A673 (cell line): Measurements from ENCODE around the gene MAN2B2. TPM values are rescaled to one million over a fixed set of nuclear protein-coding genes. Genes with fewer than 3 reads are reported as not detected.

Source experiments
- BruUV-seq: library from RNA; stranded (reverse); fragments of 400-500 nt; replicated peaks from 2 replicates; lab custom pipeline; 2021; lab: Mats Ljungman, UMichigan
- CTCF ChIA-PET: fragments of 300-600 bp; sonication (Branson Sonifier 250); formaldehyde crosslinking; loops from one replicate; lab custom pipeline; 2022; ENCODE audit warnings: antibody characterized with exemption; lab: Charles Lee
- POLR2A ChIA-PET: fragments of 300-600 bp; sonication (Branson Sonifier 250); formaldehyde crosslinking; loops from one replicate; lab custom pipeline; 2022; ENCODE audit warnings: antibody characterized with exemption; ENCODE audit not compliant: low non-redundant PET; lab: Charles Lee
- DNase-seq: peaks from one replicate; pipeline ENCODE4 v3.0.0-alpha.2; 2015; ENCODE audit warnings: low spot score
- H3K27ac ChIP-seq: fragments of 200-600 bp; sonication (generic); 2 replicates; pipeline ENCODE4 v1.5.1; 2016; ENCODE audit warnings: mixed run types, low read depth, mild to moderate bottlenecking, mixed read lengths, antibody characterized with exemption, low read length; ENCODE audit not compliant: poor library complexity, severe bottlenecking
- H3K27me3 ChIP-seq: fragments of 200-600 bp; sonication (generic); replicated peaks from 2 replicates; pipeline ENCODE4 v1.6.1; 2017; ENCODE audit warnings: mixed run types, low read depth, mild to moderate bottlenecking, mixed read lengths, antibody characterized with exemption, low read length; ENCODE audit not compliant: insufficient read depth, poor library complexity
- H3K36me3 ChIP-seq: fragments of 200-600 bp; sonication (generic); 2 replicates; pipeline ENCODE4 v1.6.1; 2016; ENCODE audit warnings: mixed run types, mild to moderate bottlenecking, mixed read lengths, antibody characterized with exemption, low read length; ENCODE audit not compliant: insufficient read depth, poor library complexity, severe bottlenecking
- H3K4me1 ChIP-seq: fragments of 200-600 bp; sonication (generic); 2 replicates; pipeline ENCODE4 v1.6.1; 2017; ENCODE audit warnings: mixed run types, mild to moderate bottlenecking, mixed read lengths, antibody characterized with exemption, low read length; ENCODE audit not compliant: insufficient read depth, poor library complexity, severe bottlenecking
- H3K4me3 ChIP-seq: fragments of 200-600 bp; sonication (generic); 2 replicates; pipeline ENCODE4 v1.5.1; 2016; ENCODE audit warnings: low read depth, mixed run types, mild to moderate bottlenecking, mixed read lengths, low read length; ENCODE audit not compliant: poor library complexity, severe bottlenecking
- H3K9me3 ChIP-seq: fragments of 200-600 bp; sonication (generic); 2 replicates; pipeline ENCODE4 v1.6.1; 2016; ENCODE audit warnings: mixed run types, low read depth, mild to moderate bottlenecking, mixed read lengths, antibody characterized with exemption, low read length; ENCODE audit not compliant: poor library complexity, severe bottlenecking
- CTCF ChIP-seq: fragments of 300-800, 200-600 bp; sonication (generic); conservative IDR thresholded peaks from 2 replicates; pipeline ENCODE4 v1.5.1; 2017; ENCODE audit warnings: low read depth, mild to moderate bottlenecking, antibody characterized with exemption, low read length, moderate library complexity, mixed read lengths
- EZH2 ChIP-seq: fragments of 200-600 bp; sonication (generic); IDR thresholded peaks from 2 replicates; pipeline ENCODE4 v1.6.1; 2017; ENCODE audit warnings: borderline replicate concordance, low read depth, mild to moderate bottlenecking, mixed read lengths, antibody characterized with exemption, low read length; ENCODE audit not compliant: poor library complexity, severe bottlenecking
- intact Hi-C: fragments of 100-400 bp; cut with micrococcal nuclease; formaldehyde crosslinking; loops from one replicate; pipeline ENCODE4 v1.10.0; 2022; ENCODE audit not compliant: unreplicated experiment
- total RNA-seq: library from RNA; stranded (reverse); gene quantifications from 2 replicates; pipeline ENCODE4 v1.2.3, GENCODE V29; 2021

Gene MAN2B2
- total RNA-seq, 1 experiment from 2014 or later = 14.9 TPM

- no peak for TF ChIP-seq CTCF
- no peak for TF ChIP-seq EZH2
- CTCF ChIA-PET = no interaction called here
- BruUV-seq = no TSS peak
These were observed 11.8 kb downstream of the MAN2B2 start for GRCh38 chr4:6586715-6587325.

GRCh38 chr4:6589444-6589843, 14.5 kb downstream of the MAN2B2 start:
- ChIA-PET CTCF (interaction anchor here (0.7 kb wide), 1 partner anchor 246 kb away, joined by 4 read pairs; no protein-coding TSS in a partner anchor), POLR2A (no interaction called here)
- TF ChIP-seq CTCF = no peak
- no peak for TF ChIP-seq EZH2
- no peak for DNase-seq
- no peaks in the 10 kb centered on the region for H3K9me3 ChIP-seq
- no peak overlapping the region for H3K27ac ChIP-seq
- no peaks in the 10 kb centered on the region for H3K36me3 ChIP-seq
- intact Hi-C loops = no loop called here
- BruUV-seq = no TSS peak
- no peak overlapping the region for H3K4me3 ChIP-seq
- no peaks in the 10 kb centered on the region for H3K27me3 ChIP-seq
- no peaks in the 10 kb centered on the region for H3K4me1 ChIP-seq

More at GRCh38 chr4:6586715-6587325, 11.8 kb downstream of the MAN2B2 start:
- H3K36me3 ChIP-seq = no peaks in the 10 kb centered on the region
- intact Hi-C loops = no loop called here
- no peaks in the 10 kb centered on the region for H3K4me1 ChIP-seq
- DNase-seq = no peak
- no peaks in the 10 kb centered on the region for H3K9me3 ChIP-seq
- no peak overlapping the region for H3K4me3 ChIP-seq
- POLR2A ChIA-PET = no interaction called here
- no peaks in the 10 kb centered on the region for H3K27me3 ChIP-seq
- no peak overlapping the region for H3K27ac ChIP-seq

GRCh38 chr4:6591313-6591712, 16.3 kb downstream of the MAN2B2 start:
- CTCF ChIA-PET = no interaction called here
- BruUV-seq = no TSS peak

More at GRCh38 chr4:6591313-6591712, 16.3 kb downstream of the MAN2B2 start:
- no peak for DNase-seq
- TF ChIP-seq CTCF (no peak), EZH2 (no peak)
- no peaks in the 10 kb centered on the region for H3K27me3 ChIP-seq
- H3K4me1 ChIP-seq = no peaks in the 10 kb centered on the region
- intact Hi-C loops = no loop called here
- no peaks in the 10 kb centered on the region for H3K36me3 ChIP-seq
- H3K4me3 ChIP-seq = no peak overlapping the region
- H3K27ac ChIP-seq = no peak overlapping the region
- no peaks in the 10 kb centered on the region for H3K9me3 ChIP-seq
- POLR2A ChIA-PET = no interaction called here
